ENCODE results near the gene PRCD.
"Not testable (repeated sequence)": the region's sequence is repeated elsewhere in the genome, so short reads cannot be mapped to it uniquely, and the experiment has no call there.

Gene PRCD

GRCh38 chr17:76561332-76561731 is 21.5 kb downstream of the PRCD start:
- Histone ChIP-seq H3K9ac (ENCODE audit: low read length) (no peak overlapping the region), H3K27me3 (ENCODE audit: control insufficient read depth, insufficient read depth, low read length) (no peaks in the 10 kb centered on the region), H3K4me3 (ENCODE audit: low read length) (no peak overlapping the region), H3K4me1 (ENCODE audit: control insufficient read depth, insufficient read depth, low read length) (peaks cover 24% of the 10 kb centered on the region), H3K36me3 (ENCODE audit: control insufficient read depth, insufficient read depth, low read length) (peaks cover 3% of the 10 kb centered on the region), H3K27ac (ENCODE audit: low read depth, low read length) (no peak overlapping the region)

GRCh38 chr17:76561799-76562268 is 22.0 kb downstream of the PRCD start:
- no peak overlapping the region for H3K27ac ChIP-seq (ENCODE audit: low read depth, low read length)
- H3K27me3 ChIP-seq (ENCODE audit: control insufficient read depth, insufficient read depth, low read length): no peaks in the 10 kb centered on the region
- H3K4me1 ChIP-seq (ENCODE audit: control insufficient read depth, insufficient read depth, low read length): peaks cover 24% of the 10 kb centered on the region
- H3K36me3 ChIP-seq (ENCODE audit: control insufficient read depth, insufficient read depth, low read length): peaks cover 3% of the 10 kb centered on the region
- no peak overlapping the region for H3K9ac ChIP-seq (ENCODE audit: low read length)
- no peak overlapping the region for H3K4me3 ChIP-seq (ENCODE audit: low read length)

- Histone ChIP-seq H3K27ac (ENCODE audit: low read depth, low read length) (peak overlapping the region; percentile 2), H3K36me3 (ENCODE audit: control insufficient read depth, insufficient read depth, low read length) (peaks cover 3% of the 10 kb centered on the region), H3K9ac (ENCODE audit: low read length) (no peak overlapping the region), H3K4me3 (ENCODE audit: low read length) (no peak overlapping the region), H3K4me1 (ENCODE audit: control insufficient read depth, insufficient read depth, low read length) (peaks cover 24% of the 10 kb centered on the region), H3K27me3 (ENCODE audit: control insufficient read depth, insufficient read depth, low read length) (no peaks in the 10 kb centered on the region)
Observed at GRCh38 chr17:76562734-76563148, 22.9 kb downstream of the PRCD start.

GRCh38 chr17:76563359-76563758 is 23.5 kb downstream of the PRCD start:
- H3K36me3 ChIP-seq (ENCODE audit: control insufficient read depth, insufficient read depth, low read length); H3K9ac ChIP-seq (ENCODE audit: low read length); H3K27me3 ChIP-seq (ENCODE audit: control insufficient read depth, insufficient read depth, low read length); H3K4me3 ChIP-seq (ENCODE audit: low read length); H3K27ac ChIP-seq (ENCODE audit: low read depth, low read length): not testable (repeated sequence)
- peaks cover 24% of the 10 kb centered on the region for H3K4me1 ChIP-seq (ENCODE audit: control insufficient read depth, insufficient read depth, low read length)

- H3K4me1 ChIP-seq (ENCODE audit: control insufficient read depth, insufficient read depth, low read length); H3K36me3 ChIP-seq (ENCODE audit: control insufficient read depth, insufficient read depth, low read length); H3K27me3 ChIP-seq (ENCODE audit: control insufficient read depth, insufficient read depth, low read length): not testable (repeated sequence)
Observed at GRCh38 chr17:76564991-76565727, 25.3 kb downstream of the PRCD start.

GRCh38 chr17:76565728-76566612 is 26.1 kb downstream of the PRCD start:
- no peaks in the 10 kb centered on the region for H3K27me3 ChIP-seq (ENCODE audit: control insufficient read depth, insufficient read depth, low read length)
- peaks cover 3% of the 10 kb centered on the region for H3K36me3 ChIP-seq (ENCODE audit: control insufficient read depth, insufficient read depth, low read length)
- peaks cover 9% of the 10 kb centered on the region for H3K4me1 ChIP-seq (ENCODE audit: control insufficient read depth, insufficient read depth, low read length)
- no peak overlapping the region for H3K9ac ChIP-seq (ENCODE audit: low read length)
- no peak overlapping the region for H3K4me3 ChIP-seq (ENCODE audit: low read length)
- H3K27ac ChIP-seq (ENCODE audit: low read depth, low read length): no peak overlapping the region

More at GRCh38 chr17:76564991-76565727, 25.3 kb downstream of the PRCD start:
- not testable (repeated sequence) for H3K9ac ChIP-seq (ENCODE audit: low read length); H3K4me3 ChIP-seq (ENCODE audit: low read length); H3K27ac ChIP-seq (ENCODE audit: low read depth, low read length)

GRCh38 chr17:76566613-76566943 is 26.7 kb downstream of the PRCD start:
- H3K4me3 ChIP-seq (ENCODE audit: low read length): no peak overlapping the region
- H3K27me3 ChIP-seq (ENCODE audit: control insufficient read depth, insufficient read depth, low read length): no peaks in the 10 kb centered on the region
- peaks cover 5% of the 10 kb centered on the region for H3K4me1 ChIP-seq (ENCODE audit: control insufficient read depth, insufficient read depth, low read length)
- H3K27ac ChIP-seq (ENCODE audit: low read depth, low read length): no peak overlapping the region
- peaks cover 3% of the 10 kb centered on the region for H3K36me3 ChIP-seq (ENCODE audit: control insufficient read depth, insufficient read depth, low read length)
- H3K9ac ChIP-seq (ENCODE audit: low read length): no peak overlapping the region

- Histone ChIP-seq H3K4me3 (ENCODE audit: low read length) (no peak overlapping the region), H3K27ac (ENCODE audit: low read depth, low read length) (no peak overlapping the region), H3K9ac (ENCODE audit: low read length) (no peak overlapping the region), H3K36me3 (ENCODE audit: control insufficient read depth, insufficient read depth, low read length) (peaks cover 3% of the 10 kb centered on the region), H3K4me1 (ENCODE audit: control insufficient read depth, insufficient read depth, low read length) (peaks cover under 1% of the 10 kb centered on the region), H3K27me3 (ENCODE audit: control insufficient read depth, insufficient read depth, low read length) (no peaks in the 10 kb centered on the region)
Observed at GRCh38 chr17:76566988-76567431, 27.2 kb downstream of the PRCD start.

GRCh38 chr17:76567634-76568432 is 28.0 kb downstream of the PRCD start:
- Histone ChIP-seq H3K36me3 (ENCODE audit: control insufficient read depth, insufficient read depth, low read length) (peaks cover 3% of the 10 kb centered on the region), H3K4me3 (ENCODE audit: low read length) (no peak overlapping the region), H3K27me3 (ENCODE audit: control insufficient read depth, insufficient read depth, low read length) (no peaks in the 10 kb centered on the region), H3K4me1 (ENCODE audit: control insufficient read depth, insufficient read depth, low read length) (no peaks in the 10 kb centered on the region), H3K27ac (ENCODE audit: low read depth, low read length) (no peak overlapping the region), H3K9ac (ENCODE audit: low read length) (no peak overlapping the region)

GRCh38 chr17:76568811-76569221 is 29.0 kb downstream of the PRCD start:
- Histone ChIP-seq H3K27me3 (ENCODE audit: control insufficient read depth, insufficient read depth, low read length) (no peaks in the 10 kb centered on the region), H3K4me1 (ENCODE audit: control insufficient read depth, insufficient read depth, low read length) (no peaks in the 10 kb centered on the region), H3K4me3 (ENCODE audit: low read length) (no peak overlapping the region), H3K27ac (ENCODE audit: low read depth, low read length) (no peak overlapping the region), H3K9ac (ENCODE audit: low read length) (no peak overlapping the region), H3K36me3 (ENCODE audit: control insufficient read depth, insufficient read depth, low read length) (peaks cover 3% of the 10 kb centered on the region)

GRCh38 chr17:76569607-76570279 is 29.9 kb downstream of the PRCD start:
- Histone ChIP-seq H3K4me3 (ENCODE audit: low read length) (no peak overlapping the region), H3K4me1 (ENCODE audit: control insufficient read depth, insufficient read depth, low read length) (no peaks in the 10 kb centered on the region)

More at GRCh38 chr17:76569607-76570279, 29.9 kb downstream of the PRCD start:
- Histone ChIP-seq H3K9ac (ENCODE audit: low read length) (no peak overlapping the region), H3K36me3 (ENCODE audit: control insufficient read depth, insufficient read depth, low read length) (peaks cover under 1% of the 10 kb centered on the region), H3K27ac (ENCODE audit: low read depth, low read length) (no peak overlapping the region), H3K27me3 (ENCODE audit: control insufficient read depth, insufficient read depth, low read length) (no peaks in the 10 kb centered on the region)
